BJ (cell line): ENCODE measurements around the gene XPO1. TPM values are rescaled to one million over a fixed set of nuclear protein-coding genes. Genes with fewer than 3 reads are reported as not detected.

Source experiments
- CTCF ChIA-PET: fragments of 350-600 bp; formaldehyde crosslinking; extraction: SDS; loops from one replicate; lab custom pipeline; 2021; ENCODE audit warnings: antibody characterized with exemption, inconsistent platforms; lab: Yijun Ruan, JAX
- POLR2A ChIA-PET: fragments of 300-600 bp; sonication (Branson Sonifier 250); formaldehyde crosslinking; extraction: SDS; loops from one replicate; lab custom pipeline; 2021; ENCODE audit warnings: antibody characterized with exemption; lab: Charles Lee
- DNase-seq: peaks from one replicate; pipeline ENCODE4 v3.0.0-alpha.2; 2011; ENCODE audit warnings: low read depth
- H3K27me3 ChIP-seq: 2 replicates; pipeline ENCODE4 v1.6.0; 2011; ENCODE audit warnings: low read length; ENCODE audit not compliant: control insufficient read depth, insufficient read depth
- H3K36me3 ChIP-seq: 2 replicates; pipeline ENCODE4 v1.5.1; 2011; ENCODE audit warnings: low read length; ENCODE audit not compliant: control insufficient read depth, insufficient read depth
- H3K4me3 ChIP-seq: 2 replicates; pipeline ENCODE4 v1.5.1; 2011; ENCODE audit warnings: low read depth, mild to moderate bottlenecking, control low read depth, low read length
- polyA plus RNA-seq: library from polyadenylated mRNA; depleted of rRNA; stranded (reverse); fragments of >200 nt; gene quantifications from 2 replicates; pipeline ENCODE4 v1.2.3, GENCODE V29; 2011
- TF ChIP-seq, protein P1 (sequence below): IDR thresholded peaks from 2 replicates; pipeline ENCODE4 v1.5.1; 2011; ENCODE audit warnings: low read depth, mild to moderate bottlenecking, control low read depth, inconsistent platforms, low read length, moderate library complexity; ENCODE audit not compliant: insufficient read depth

Gene XPO1
- polyA plus RNA-seq, 1 experiment: 39.1 TPM

DNA sequence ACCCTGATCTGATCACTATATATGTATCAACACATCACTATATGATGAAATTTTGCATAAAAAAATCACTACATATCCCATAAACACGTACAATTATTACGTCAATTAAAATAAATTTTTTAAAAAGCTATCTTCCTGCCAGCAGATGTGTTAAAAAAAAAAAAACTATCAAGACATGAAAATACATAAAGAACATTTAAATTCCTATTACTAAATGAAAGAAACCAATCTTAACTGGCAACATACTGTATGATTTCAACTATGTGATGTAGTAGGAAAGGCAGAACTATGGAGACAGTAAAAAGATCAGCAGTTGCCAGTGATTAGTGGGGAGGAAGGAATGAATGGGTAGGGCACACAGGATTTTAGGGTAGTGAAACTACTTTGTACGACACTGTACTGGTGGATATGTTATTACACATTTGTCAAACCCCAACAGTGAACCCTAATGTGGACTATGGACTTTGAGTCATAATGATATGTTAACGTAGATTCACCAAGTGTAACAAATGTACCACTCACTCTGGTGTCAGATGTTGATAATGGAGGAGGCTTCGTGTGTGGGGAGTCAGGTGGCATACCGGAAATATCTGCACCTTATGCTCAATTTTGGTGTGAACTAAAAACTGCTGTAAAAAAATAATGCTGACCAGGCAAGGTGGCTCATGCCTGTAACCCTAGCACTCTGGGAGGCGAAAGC, 94.7 kb downstream of the XPO1 start:
- POLR2A ChIA-PET: no interaction called here
- Histone ChIP-seq H3K4me3 (no peak overlapping the region), H3K36me3 (no peaks in the 10 kb centered on the region), H3K27me3 (no peaks in the 10 kb centered on the region)
- TF ChIP-seq, protein P1, sequence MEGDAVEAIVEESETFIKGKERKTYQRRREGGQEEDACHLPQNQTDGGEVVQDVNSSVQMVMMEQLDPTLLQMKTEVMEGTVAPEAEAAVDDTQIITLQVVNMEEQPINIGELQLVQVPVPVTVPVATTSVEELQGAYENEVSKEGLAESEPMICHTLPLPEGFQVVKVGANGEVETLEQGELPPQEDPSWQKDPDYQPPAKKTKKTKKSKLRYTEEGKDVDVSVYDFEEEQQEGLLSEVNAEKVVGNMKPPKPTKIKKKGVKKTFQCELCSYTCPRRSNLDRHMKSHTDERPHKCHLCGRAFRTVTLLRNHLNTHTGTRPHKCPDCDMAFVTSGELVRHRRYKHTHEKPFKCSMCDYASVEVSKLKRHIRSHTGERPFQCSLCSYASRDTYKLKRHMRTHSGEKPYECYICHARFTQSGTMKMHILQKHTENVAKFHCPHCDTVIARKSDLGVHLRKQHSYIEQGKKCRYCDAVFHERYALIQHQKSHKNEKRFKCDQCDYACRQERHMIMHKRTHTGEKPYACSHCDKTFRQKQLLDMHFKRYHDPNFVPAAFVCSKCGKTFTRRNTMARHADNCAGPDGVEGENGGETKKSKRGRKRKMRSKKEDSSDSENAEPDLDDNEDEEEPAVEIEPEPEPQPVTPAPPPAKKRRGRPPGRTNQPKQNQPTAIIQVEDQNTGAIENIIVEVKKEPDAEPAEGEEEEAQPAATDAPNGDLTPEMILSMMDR: no peak
- DNase-seq: no peak
- CTCF ChIA-PET: no interaction called here

DNA sequence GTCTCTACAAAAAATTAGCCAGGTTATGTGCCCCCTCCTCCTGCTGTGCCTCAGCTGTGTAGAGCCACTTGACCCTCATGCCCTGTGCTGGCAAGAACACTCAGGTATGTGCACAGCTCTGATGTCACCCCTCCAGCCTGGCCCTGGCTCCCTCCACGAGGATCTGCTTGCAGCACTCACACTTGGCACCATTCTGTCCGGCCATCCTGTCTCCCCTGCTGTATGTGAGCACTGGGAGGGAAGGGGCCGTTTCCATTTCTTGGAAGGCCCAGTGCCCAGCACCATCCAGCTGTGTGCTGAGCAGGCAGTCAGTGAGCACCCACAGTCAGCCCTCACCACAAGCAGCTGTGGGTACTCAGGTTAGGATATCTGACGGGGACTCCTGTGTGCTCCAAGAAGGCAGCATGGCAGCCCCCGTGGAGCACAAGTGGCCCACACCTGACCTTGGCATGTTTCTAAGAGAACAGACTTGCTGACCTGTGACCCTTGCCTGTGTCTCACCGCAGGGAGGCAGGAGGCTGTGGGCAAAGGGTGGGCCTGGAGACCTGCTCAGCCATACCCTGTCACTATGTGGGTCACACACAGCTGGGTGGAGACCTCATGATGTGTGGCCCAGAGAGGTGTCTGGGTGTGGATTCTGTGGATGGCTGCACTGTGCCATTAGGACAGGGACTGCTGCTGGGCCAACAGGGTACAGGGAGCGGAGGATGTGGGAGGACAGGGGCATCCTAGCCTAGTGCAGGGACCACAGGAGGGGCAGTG, 98.7 kb downstream of the XPO1 start:
- TF ChIP-seq, protein P1: no peak
- H3K36me3 ChIP-seq: no peaks in the 10 kb centered on the region
- no peak overlapping the region for H3K4me3 ChIP-seq
- CTCF ChIA-PET: no interaction called here
- DNase-seq: no peak
- POLR2A ChIA-PET: no interaction called here
- H3K27me3 ChIP-seq: no peaks in the 10 kb centered on the region

DNA sequence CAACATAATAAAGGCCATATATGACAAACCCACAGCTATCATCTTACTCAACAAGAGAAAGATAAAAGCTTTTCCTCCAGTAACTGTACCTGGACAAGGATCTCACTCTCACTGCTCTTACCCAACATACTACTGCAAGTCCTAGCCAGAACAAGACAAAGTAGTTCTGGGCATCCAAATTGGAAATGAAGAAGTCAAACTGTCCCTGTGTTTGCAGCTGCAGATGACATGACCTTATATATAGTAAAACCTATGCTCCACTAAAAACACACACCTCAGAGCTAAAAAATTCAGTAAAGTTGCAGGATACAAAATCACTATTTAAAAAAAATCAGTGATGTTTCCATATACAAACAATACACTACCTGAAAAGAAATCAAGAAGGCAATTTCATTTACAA, 99.5 kb downstream of the XPO1 start:
- DNase-seq: no peak
- CTCF ChIA-PET: no interaction called here
- no peaks in the 10 kb centered on the region for H3K27me3 ChIP-seq
- POLR2A ChIA-PET: no interaction called here
- no peak overlapping the region for H3K4me3 ChIP-seq
- no peaks in the 10 kb centered on the region for H3K36me3 ChIP-seq
- TF ChIP-seq, protein P1: no peak

DNA sequence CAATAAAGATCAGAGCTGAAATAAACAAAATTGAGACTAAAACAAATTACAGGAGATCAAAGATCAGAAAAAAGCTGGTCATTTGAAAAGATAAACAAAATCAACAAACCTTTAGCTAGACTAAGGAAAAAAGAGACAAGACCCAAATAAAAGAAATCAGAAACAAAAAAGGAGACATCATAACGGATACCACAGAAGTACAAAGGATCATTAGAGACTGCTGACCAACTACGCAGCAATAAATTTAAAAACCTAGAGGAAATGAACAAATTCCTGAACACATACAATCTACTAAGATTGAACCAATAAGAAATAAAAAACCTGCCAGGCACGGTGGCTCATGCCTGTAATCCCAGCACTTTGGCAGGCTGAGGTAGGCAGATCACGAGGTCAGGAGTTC, 101.0 kb downstream of the XPO1 start:
- POLR2A ChIA-PET: no interaction called here
- DNase-seq: no peak
- H3K27me3 ChIP-seq: no peaks in the 10 kb centered on the region
- TF ChIP-seq, protein P1: no peak
- H3K4me3 ChIP-seq: no peak overlapping the region
- CTCF ChIA-PET: interaction anchor here (1.1 kb wide), 1 partner anchor 11 kb away, joined by 3 read pairs; no protein-coding TSS in a partner anchor
- H3K36me3 ChIP-seq: no peaks in the 10 kb centered on the region

DNA sequence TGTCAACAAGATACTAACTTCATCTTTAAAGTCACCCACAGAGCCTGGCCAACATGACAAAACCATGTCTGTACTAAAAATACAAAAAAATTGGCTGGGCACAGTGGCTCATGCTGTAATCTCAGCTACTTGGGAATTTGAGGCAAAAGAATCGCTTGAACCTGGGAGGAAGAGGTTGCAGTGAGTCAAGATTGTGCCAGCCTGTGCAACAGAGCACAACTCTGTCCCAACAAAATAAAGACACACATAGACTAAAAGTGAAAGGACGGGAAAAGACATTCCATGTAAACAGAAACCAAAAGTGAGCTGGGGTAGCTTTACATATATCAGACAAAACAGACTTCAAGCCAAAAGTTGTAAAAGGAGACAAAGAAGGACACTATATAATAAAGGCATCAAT, 102.1 kb downstream of the XPO1 start:
- ChIA-PET POLR2A (no interaction called here), CTCF (interaction anchor here (1.7 kb wide), 1 partner anchor 10 kb away, joined by 8 read pairs; no protein-coding TSS in a partner anchor)
- no peaks in the 10 kb centered on the region for H3K27me3 ChIP-seq
- no peak overlapping the region for H3K4me3 ChIP-seq
- TF ChIP-seq, protein P1: no peak
- H3K36me3 ChIP-seq: no peaks in the 10 kb centered on the region
- DNase-seq: no peak
